Activated gamma-delta T cell treated with Interleukin-2 at 50 U/mL for 16 hours (primary cell): Measurements from ENCODE around the gene RFXAP.

Experiments used
- DNase-seq: peaks from one replicate; pipeline ENCODE4 v3.0.0-alpha.2; 2020

RFXAP gene

DNA sequence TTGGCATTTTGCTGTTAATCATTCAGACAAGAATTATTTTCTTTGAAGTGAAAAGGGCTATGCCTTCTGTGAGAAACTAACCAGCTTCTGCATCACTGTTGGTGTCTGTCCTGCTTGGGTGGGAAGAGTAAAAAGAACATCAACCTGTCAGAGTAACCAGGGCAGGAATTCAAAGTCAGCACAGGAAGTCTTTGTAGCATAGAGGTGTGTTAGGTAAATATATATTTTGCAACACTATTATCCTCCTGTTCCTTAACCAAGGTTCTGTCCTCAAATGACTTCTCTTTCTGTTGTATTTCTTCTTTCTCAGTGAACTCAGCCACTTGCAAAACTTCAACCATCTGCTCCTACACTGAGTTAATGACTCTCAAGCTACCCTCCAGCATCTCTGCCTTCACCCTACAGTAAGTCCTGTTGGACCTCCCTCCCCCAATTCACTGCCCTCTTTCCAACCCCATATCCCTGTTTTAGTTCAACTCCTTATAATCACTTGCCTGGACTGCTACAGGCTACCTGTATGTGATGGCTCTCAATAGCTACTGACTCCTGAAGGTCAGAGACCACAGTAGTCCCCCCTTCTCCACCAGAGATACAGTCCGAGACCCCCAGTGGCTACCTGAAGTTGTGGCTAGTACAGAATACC, 51.1 kb downstream of the RFXAP start:
- DNase-seq, result no peak

DNA sequence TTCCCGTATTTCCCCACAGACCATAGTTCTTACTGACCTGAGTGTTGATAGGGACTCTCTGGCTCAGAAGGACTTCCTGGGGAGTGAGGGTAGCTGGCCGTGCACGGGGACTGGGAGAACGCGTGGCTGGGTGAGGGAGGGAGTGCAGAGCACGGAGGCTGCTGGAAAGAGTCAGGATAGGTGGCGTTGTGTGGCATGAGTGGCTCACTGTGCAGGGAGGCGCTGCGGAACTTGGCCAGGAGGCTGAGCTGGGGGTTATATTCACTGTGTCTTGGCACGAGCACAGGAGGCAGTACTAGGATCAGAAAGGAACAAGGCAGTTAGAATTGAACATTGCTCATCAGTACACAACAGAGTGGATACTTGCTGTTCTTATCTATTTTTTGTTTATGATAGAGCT, 53.6 kb downstream of the RFXAP start:
- no peak for DNase-seq

DNA sequence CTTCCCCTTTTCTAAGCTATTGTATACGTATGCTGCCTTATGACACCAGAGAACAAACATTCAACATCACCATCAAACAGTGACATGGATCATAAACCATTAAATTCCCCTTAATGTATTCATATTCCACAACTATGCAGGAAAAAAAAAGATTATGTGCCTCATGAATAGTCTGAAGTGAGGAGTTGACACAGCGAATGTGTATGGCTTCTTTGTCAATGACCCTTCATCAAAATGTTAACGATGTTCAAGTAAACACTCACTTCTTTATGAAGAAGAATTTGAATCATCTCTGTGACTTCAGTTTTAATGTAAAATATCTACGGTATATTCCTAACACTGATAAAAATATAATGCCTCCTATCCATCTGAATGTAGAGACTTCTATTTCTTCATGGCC, 56.4 kb downstream of the RFXAP start:
- no peak for DNase-seq

GRCh38 chr13:36875961-36876360, 56.9 kb downstream of the RFXAP start:
- no peak for DNase-seq
